ENCODE data around the gene UGT2B15. TPM values are rescaled to one million over a fixed set of nuclear protein-coding genes. Genes with fewer than 3 reads are reported as not detected.
"Not testable (repeated sequence)": the region's sequence is repeated elsewhere in the genome, so short reads cannot be mapped to it uniquely, and the experiment has no call there.

The UGT2B15 gene
- total RNA-seq, 1 donor from 2014 or later: not detected

- Histone ChIP-seq H3K9me3 (ENCODE audit: low read depth) (no peaks in the 10 kb centered on the region), H3K79me2 (ENCODE audit: low read depth) (no peaks in the 10 kb centered on the region), H3K27ac (no peak overlapping the region), H3K4me2 (no peak overlapping the region), H3K27me3 (no peaks in the 10 kb centered on the region), H3K4me3 (no peak overlapping the region), H4K20me1 (ENCODE audit: low read depth) (no peaks in the 10 kb centered on the region), H3K36me3 (no peaks in the 10 kb centered on the region), H3K9ac (no peak overlapping the region), H3F3A (ENCODE audit: low read depth) (no peaks in the 10 kb centered on the region), H3K4me1 (no peaks in the 10 kb centered on the region), H2AFZ (replicated peaks) (no peak overlapping the region)
- no peak overlapping the region for H3K27ac Mint-ChIP-seq
- H3K36me3 Mint-ChIP-seq: no peaks in the 10 kb centered on the region
- no peak overlapping the region for H3K4me3 Mint-ChIP-seq
- peaks cover 10% of the 10 kb centered on the region for H3K9me3 Mint-ChIP-seq
- peaks cover under 1% of the 10 kb centered on the region for H3K27me3 Mint-ChIP-seq (ENCODE audit: insufficient read depth, low read depth)
- TF ChIP-seq CTCF (IDR thresholded peaks at IDR 0.05) (no peak), EZH2phosphoT487 (IDR thresholded peaks at IDR 0.05) (no peak), EZH2 (IDR thresholded peaks at IDR 0.05) (no peak)
- no peak for DNase-seq (ENCODE audit: low spot score)
- H3K4me1 Mint-ChIP-seq: no peaks in the 10 kb centered on the region
These were observed 12.6 kb upstream of the UGT2B15 start for GRCh38 chr4:68683034-68683433.

GRCh38 chr4:68681298-68681697 lies 10.8 kb upstream of the UGT2B15 start:
- not testable (repeated sequence) for H3K27me3 Mint-ChIP-seq (ENCODE audit: insufficient read depth, low read depth); H3K4me3 Mint-ChIP-seq; H3F3A ChIP-seq (ENCODE audit: low read depth); H4K20me1 ChIP-seq (ENCODE audit: low read depth); H3K36me3 ChIP-seq; H3K27me3 ChIP-seq; H3K79me2 ChIP-seq (ENCODE audit: low read depth); DNase-seq (ENCODE audit: low spot score); H3K9me3 ChIP-seq (ENCODE audit: low read depth); H3K27ac ChIP-seq; H3K4me3 ChIP-seq; H3K4me1 ChIP-seq; H3K36me3 Mint-ChIP-seq; H3K4me2 ChIP-seq; H3K4me1 Mint-ChIP-seq; H2AFZ ChIP-seq (replicated peaks); H3K9ac ChIP-seq; H3K27ac Mint-ChIP-seq
- H3K9me3 Mint-ChIP-seq: peaks cover 16% of the 10 kb centered on the region

- H3K4me1 ChIP-seq: no peaks in the 10 kb centered on the region
- no peaks in the 10 kb centered on the region for H3F3A ChIP-seq (ENCODE audit: low read depth)
- peaks cover 3% of the 10 kb centered on the region for H3K27me3 Mint-ChIP-seq (ENCODE audit: insufficient read depth, low read depth)
- no peak overlapping the region for H3K4me2 ChIP-seq
- no peaks in the 10 kb centered on the region for H4K20me1 ChIP-seq (ENCODE audit: low read depth)
- no peak for DNase-seq (ENCODE audit: low spot score)
- no peak overlapping the region for H3K27ac ChIP-seq
- no peaks in the 10 kb centered on the region for H3K79me2 ChIP-seq (ENCODE audit: low read depth)
- peaks cover 11% of the 10 kb centered on the region for H3K9me3 Mint-ChIP-seq
- no peaks in the 10 kb centered on the region for H3K9me3 ChIP-seq (ENCODE audit: low read depth)
- no peak overlapping the region for H3K4me3 ChIP-seq
- H2AFZ ChIP-seq (replicated peaks): no peak overlapping the region
- no peaks in the 10 kb centered on the region for H3K36me3 Mint-ChIP-seq
- no peak overlapping the region for H3K9ac ChIP-seq
- H3K4me3 Mint-ChIP-seq: no peak overlapping the region
- no peaks in the 10 kb centered on the region for H3K4me1 Mint-ChIP-seq
- H3K36me3 ChIP-seq: no peaks in the 10 kb centered on the region
- H3K27me3 ChIP-seq: no peaks in the 10 kb centered on the region
- H3K27ac Mint-ChIP-seq: no peak overlapping the region
- TF ChIP-seq EZH2 (IDR thresholded peaks at IDR 0.05) (no peak), CTCF (IDR thresholded peaks at IDR 0.05) (no peak), EZH2phosphoT487 (IDR thresholded peaks at IDR 0.05) (no peak)
These were observed 2.7 kb upstream of the UGT2B15 start for GRCh38 chr4:68673143-68673542.

GRCh38 chr4:68671217-68671616 lies 765 bp upstream of the UGT2B15 start:
- not testable (repeated sequence) for H3K36me3 Mint-ChIP-seq, H3K4me1 Mint-ChIP-seq

GRCh38 chr4:68668537-68669163 lies 1.8 kb downstream of the UGT2B15 start:
- H3K4me1 ChIP-seq; H3K27ac ChIP-seq; H3K9me3 ChIP-seq (ENCODE audit: low read depth); H3K79me2 ChIP-seq (ENCODE audit: low read depth); H3K36me3 Mint-ChIP-seq; H3K27ac Mint-ChIP-seq; H2AFZ ChIP-seq (replicated peaks); H3K4me3 Mint-ChIP-seq; H3K4me1 Mint-ChIP-seq; DNase-seq (ENCODE audit: low spot score); H3K9me3 Mint-ChIP-seq; H3K27me3 ChIP-seq; H3K36me3 ChIP-seq; H3K9ac ChIP-seq; H3K4me3 ChIP-seq; H3K27me3 Mint-ChIP-seq (ENCODE audit: insufficient read depth, low read depth); H3K4me2 ChIP-seq; H3F3A ChIP-seq (ENCODE audit: low read depth); H4K20me1 ChIP-seq (ENCODE audit: low read depth): not testable (repeated sequence)

More at GRCh38 chr4:68671217-68671616, 765 bp upstream of the UGT2B15 start:
- not testable (repeated sequence) for H3K27me3 ChIP-seq; H3F3A ChIP-seq (ENCODE audit: low read depth); H3K4me3 ChIP-seq; H3K27ac ChIP-seq; H3K9ac ChIP-seq; H3K4me1 ChIP-seq; H3K9me3 Mint-ChIP-seq; H3K4me2 ChIP-seq; H3K79me2 ChIP-seq (ENCODE audit: low read depth); H3K4me3 Mint-ChIP-seq; H2AFZ ChIP-seq (replicated peaks); H3K36me3 ChIP-seq; H3K9me3 ChIP-seq (ENCODE audit: low read depth); H3K27ac Mint-ChIP-seq; DNase-seq (ENCODE audit: low spot score); H3K27me3 Mint-ChIP-seq (ENCODE audit: insufficient read depth, low read depth); H4K20me1 ChIP-seq (ENCODE audit: low read depth)

- H3K27me3 Mint-ChIP-seq (ENCODE audit: insufficient read depth, low read depth); H3K9me3 ChIP-seq (ENCODE audit: low read depth); H3K4me3 ChIP-seq; H3K36me3 ChIP-seq; H3K9me3 Mint-ChIP-seq; H3K27me3 ChIP-seq; H3K4me1 Mint-ChIP-seq; H3K36me3 Mint-ChIP-seq; H2AFZ ChIP-seq (replicated peaks); H3K27ac Mint-ChIP-seq; H3K4me3 Mint-ChIP-seq; H3K27ac ChIP-seq; H3F3A ChIP-seq (ENCODE audit: low read depth); H3K9ac ChIP-seq; H4K20me1 ChIP-seq (ENCODE audit: low read depth); H3K79me2 ChIP-seq (ENCODE audit: low read depth); DNase-seq (ENCODE audit: low spot score); H3K4me2 ChIP-seq; H3K4me1 ChIP-seq: not testable (repeated sequence)
These were observed 2.9 kb downstream of the UGT2B15 start for GRCh38 chr4:68667551-68667950.

GRCh38 chr4:68664721-68665120 lies 5.7 kb downstream of the UGT2B15 start:
- not testable (repeated sequence) for H3K4me1 ChIP-seq; H3K27ac ChIP-seq; H3F3A ChIP-seq (ENCODE audit: low read depth); H3K9ac ChIP-seq; H3K4me2 ChIP-seq; H2AFZ ChIP-seq (replicated peaks); H3K4me3 Mint-ChIP-seq; H3K9me3 Mint-ChIP-seq; H3K27me3 ChIP-seq; H3K27me3 Mint-ChIP-seq (ENCODE audit: insufficient read depth, low read depth); H3K79me2 ChIP-seq (ENCODE audit: low read depth); H3K27ac Mint-ChIP-seq; H3K4me1 Mint-ChIP-seq; H3K36me3 Mint-ChIP-seq; DNase-seq (ENCODE audit: low spot score); H3K36me3 ChIP-seq; H4K20me1 ChIP-seq (ENCODE audit: low read depth); H3K4me3 ChIP-seq; H3K9me3 ChIP-seq (ENCODE audit: low read depth)

Data from neural progenitor cell (in vitro differentiated cells).